GM21526 (cell line): ENCODE measurements around the gene DPP6.
"Not testable (repeated sequence)": the region's sequence is repeated elsewhere in the genome, so short reads cannot be mapped to it uniquely, and the experiment has no call there.

Experiments
- ATAC-seq: cut with Tn5 transposase; IDR thresholded peaks from one replicate; pipeline ENCODE4 v1.9.1; 2021; ENCODE audit warnings: moderate library complexity; ENCODE audit not compliant: unreplicated experiment, low FRiP score

The DPP6 gene

GRCh38 chr7:154911862-154912455, 859.8 kb downstream of the DPP6 start:
- no peak for ATAC-seq

GRCh38 chr7:154912871-154913637, 860.9 kb downstream of the DPP6 start:
- ATAC-seq, result no peak

- ATAC-seq, result peak; percentile 96
Measured at GRCh38 chr7:154913638-154914307, 861.6 kb downstream of the DPP6 start.

GRCh38 chr7:154914308-154914995, 862.3 kb downstream of the DPP6 start:
- no peak for ATAC-seq

GRCh38 chr7:154914996-154915380, 862.8 kb downstream of the DPP6 start:
- ATAC-seq, result no peak

- no peak for ATAC-seq
Measured at GRCh38 chr7:154915600-154915999, 863.4 kb downstream of the DPP6 start.

- ATAC-seq, result no peak
Measured at GRCh38 chr7:154916381-154916780, 864.2 kb downstream of the DPP6 start.

GRCh38 chr7:154916856-154917807, 864.9 kb downstream of the DPP6 start:
- ATAC-seq, result no peak

GRCh38 chr7:154917808-154918160, 865.6 kb downstream of the DPP6 start:
- no peak for ATAC-seq

GRCh38 chr7:154918266-154918665, 866.1 kb downstream of the DPP6 start:
- ATAC-seq, result no peak

GRCh38 chr7:154918741-154919140, 866.5 kb downstream of the DPP6 start:
- ATAC-seq, result no peak

- ATAC-seq, result no peak
Measured at GRCh38 chr7:154919344-154920225, 867.4 kb downstream of the DPP6 start.

- ATAC-seq, result not testable (repeated sequence)
Measured at GRCh38 chr7:154922472-154922871, 870.3 kb downstream of the DPP6 start.

- peak; percentile 56 for ATAC-seq
Measured at GRCh38 chr7:154927624-154928125, 875.5 kb downstream of the DPP6 start.

- ATAC-seq, result peak; percentile 81
Measured at GRCh38 chr7:154928136-154929005, 876.2 kb downstream of the DPP6 start.

GRCh38 chr7:154929006-154929726, 877.0 kb downstream of the DPP6 start:
- no peak for ATAC-seq

GRCh38 chr7:154931906-154932305, 879.7 kb downstream of the DPP6 start:
- ATAC-seq, result no peak
